Measurements from ENCODE around the gene MSH5. TPM values are rescaled to one million over a fixed set of nuclear protein-coding genes. Genes with fewer than 3 reads are reported as not detected.

The MSH5 gene
- total and polyA plus RNA-seq, 2 experiments from 2014 or later: 12.1 to 23.9 TPM

DNA sequence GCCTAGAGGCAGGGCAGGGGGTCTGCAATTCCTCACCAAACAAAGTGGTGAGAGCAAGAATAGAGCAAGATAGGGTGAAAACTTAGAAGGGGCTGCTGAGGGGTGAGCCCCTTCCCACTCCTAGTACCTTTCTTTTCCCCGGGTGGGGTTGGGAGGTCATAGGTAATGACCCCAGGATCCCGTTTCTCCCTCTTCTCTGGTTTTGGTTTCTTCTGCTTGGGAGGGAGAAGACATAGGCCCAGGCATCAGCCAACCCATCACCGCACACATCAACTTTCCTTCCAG lies 52.2 kb downstream of the MSH5 start:
- no peak overlapping the region for H3K4me3 Mint-ChIP-seq
- Histone ChIP-seq H2AFZ (no peak overlapping the region), H3K79me2 (replicated peaks; ENCODE audit: insufficient read depth) (peaks cover 22% of the 10 kb centered on the region), H3K27me3 (ENCODE audit: insufficient read depth) (no peaks in the 10 kb centered on the region), H3K27ac (ENCODE audit: low read depth) (no peak overlapping the region), H3K4me1 (ENCODE audit: insufficient read depth) (no peaks in the 10 kb centered on the region; the same call in 1 of the 2 replicates), H3K36me3 (ENCODE audit: insufficient read depth) (peaks cover 17% of the 10 kb centered on the region), H3F3A (replicated peaks; ENCODE audit: low read depth) (peaks cover 19% of the 10 kb centered on the region), H4K20me1 (replicated peaks; ENCODE audit: insufficient read depth) (peaks cover 5% of the 10 kb centered on the region; the same call in 1 of the 2 replicates), H3K4me3 (no peak overlapping the region), H3K4me2 (no peak overlapping the region), H3K9me2 (ENCODE audit: insufficient read depth) (no peaks in the 10 kb centered on the region)
- H3K27ac Mint-ChIP-seq: no peak overlapping the region
- DNase-seq (ENCODE audit: low spot score): no peak
- H3K4me1 Mint-ChIP-seq: peaks cover 9% of the 10 kb centered on the region
- H3K27me3 Mint-ChIP-seq (ENCODE audit: insufficient read depth, low read depth, poor library complexity): peaks cover 15% of the 10 kb centered on the region
- H3K36me3 Mint-ChIP-seq (ENCODE audit: low read depth): peaks cover 47% of the 10 kb centered on the region
- H3K9me3 Mint-ChIP-seq: no peaks in the 10 kb centered on the region
- TF ChIP-seq POLR2AphosphoS5 (IDR thresholded peaks at IDR 0.05; ENCODE audit: low read depth) (no peak), STAT1 (IDR thresholded peaks at IDR 0.05; ENCODE audit: unreplicated experiment) (no peak), NANOG (IDR thresholded peaks at IDR 0.05; ENCODE audit: borderline replicate concordance) (no peak), EZH2phosphoT487 (IDR thresholded peaks at IDR 0.05; ENCODE audit: unreplicated experiment) (no peak), ZNF114 (CRISPR knock-in tag; IDR thresholded peaks at IDR 0.05) (no peak), EZH2 (IDR thresholded peaks at IDR 0.05; ENCODE audit: low read depth, unreplicated experiment) (no peak), JUNB (IDR thresholded peaks at IDR 0.05; ENCODE audit: unreplicated experiment) (no peak), ZNF331 (CRISPR knock-in tag; IDR thresholded peaks at IDR 0.05; ENCODE audit: low read depth) (no peak), CREB1 (CRISPR knock-in tag; IDR thresholded peaks at IDR 0.05; ENCODE audit: low read depth) (no peak)
- TF ChIP-seq, protein P1, sequence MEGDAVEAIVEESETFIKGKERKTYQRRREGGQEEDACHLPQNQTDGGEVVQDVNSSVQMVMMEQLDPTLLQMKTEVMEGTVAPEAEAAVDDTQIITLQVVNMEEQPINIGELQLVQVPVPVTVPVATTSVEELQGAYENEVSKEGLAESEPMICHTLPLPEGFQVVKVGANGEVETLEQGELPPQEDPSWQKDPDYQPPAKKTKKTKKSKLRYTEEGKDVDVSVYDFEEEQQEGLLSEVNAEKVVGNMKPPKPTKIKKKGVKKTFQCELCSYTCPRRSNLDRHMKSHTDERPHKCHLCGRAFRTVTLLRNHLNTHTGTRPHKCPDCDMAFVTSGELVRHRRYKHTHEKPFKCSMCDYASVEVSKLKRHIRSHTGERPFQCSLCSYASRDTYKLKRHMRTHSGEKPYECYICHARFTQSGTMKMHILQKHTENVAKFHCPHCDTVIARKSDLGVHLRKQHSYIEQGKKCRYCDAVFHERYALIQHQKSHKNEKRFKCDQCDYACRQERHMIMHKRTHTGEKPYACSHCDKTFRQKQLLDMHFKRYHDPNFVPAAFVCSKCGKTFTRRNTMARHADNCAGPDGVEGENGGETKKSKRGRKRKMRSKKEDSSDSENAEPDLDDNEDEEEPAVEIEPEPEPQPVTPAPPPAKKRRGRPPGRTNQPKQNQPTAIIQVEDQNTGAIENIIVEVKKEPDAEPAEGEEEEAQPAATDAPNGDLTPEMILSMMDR (conservative IDR thresholded peaks at IDR 0.05; ENCODE audit: low read depth in 2 of 2): no peak
- TF ChIP-seq, protein P2, sequence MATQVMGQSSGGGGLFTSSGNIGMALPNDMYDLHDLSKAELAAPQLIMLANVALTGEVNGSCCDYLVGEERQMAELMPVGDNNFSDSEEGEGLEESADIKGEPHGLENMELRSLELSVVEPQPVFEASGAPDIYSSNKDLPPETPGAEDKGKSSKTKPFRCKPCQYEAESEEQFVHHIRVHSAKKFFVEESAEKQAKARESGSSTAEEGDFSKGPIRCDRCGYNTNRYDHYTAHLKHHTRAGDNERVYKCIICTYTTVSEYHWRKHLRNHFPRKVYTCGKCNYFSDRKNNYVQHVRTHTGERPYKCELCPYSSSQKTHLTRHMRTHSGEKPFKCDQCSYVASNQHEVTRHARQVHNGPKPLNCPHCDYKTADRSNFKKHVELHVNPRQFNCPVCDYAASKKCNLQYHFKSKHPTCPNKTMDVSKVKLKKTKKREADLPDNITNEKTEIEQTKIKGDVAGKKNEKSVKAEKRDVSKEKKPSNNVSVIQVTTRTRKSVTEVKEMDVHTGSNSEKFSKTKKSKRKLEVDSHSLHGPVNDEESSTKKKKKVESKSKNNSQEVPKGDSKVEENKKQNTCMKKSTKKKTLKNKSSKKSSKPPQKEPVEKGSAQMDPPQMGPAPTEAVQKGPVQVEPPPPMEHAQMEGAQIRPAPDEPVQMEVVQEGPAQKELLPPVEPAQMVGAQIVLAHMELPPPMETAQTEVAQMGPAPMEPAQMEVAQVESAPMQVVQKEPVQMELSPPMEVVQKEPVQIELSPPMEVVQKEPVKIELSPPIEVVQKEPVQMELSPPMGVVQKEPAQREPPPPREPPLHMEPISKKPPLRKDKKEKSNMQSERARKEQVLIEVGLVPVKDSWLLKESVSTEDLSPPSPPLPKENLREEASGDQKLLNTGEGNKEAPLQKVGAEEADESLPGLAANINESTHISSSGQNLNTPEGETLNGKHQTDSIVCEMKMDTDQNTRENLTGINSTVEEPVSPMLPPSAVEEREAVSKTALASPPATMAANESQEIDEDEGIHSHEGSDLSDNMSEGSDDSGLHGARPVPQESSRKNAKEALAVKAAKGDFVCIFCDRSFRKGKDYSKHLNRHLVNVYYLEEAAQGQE (IDR thresholded peaks at IDR 0.05; ENCODE audit: unreplicated experiment): no peak
- TF ChIP-seq, protein P3, sequence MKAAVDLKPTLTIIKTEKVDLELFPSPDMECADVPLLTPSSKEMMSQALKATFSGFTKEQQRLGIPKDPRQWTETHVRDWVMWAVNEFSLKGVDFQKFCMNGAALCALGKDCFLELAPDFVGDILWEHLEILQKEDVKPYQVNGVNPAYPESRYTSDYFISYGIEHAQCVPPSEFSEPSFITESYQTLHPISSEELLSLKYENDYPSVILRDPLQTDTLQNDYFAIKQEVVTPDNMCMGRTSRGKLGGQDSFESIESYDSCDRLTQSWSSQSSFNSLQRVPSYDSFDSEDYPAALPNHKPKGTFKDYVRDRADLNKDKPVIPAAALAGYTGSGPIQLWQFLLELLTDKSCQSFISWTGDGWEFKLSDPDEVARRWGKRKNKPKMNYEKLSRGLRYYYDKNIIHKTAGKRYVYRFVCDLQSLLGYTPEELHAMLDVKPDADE (IDR thresholded peaks at IDR 0.05): no peak
- TF ChIP-seq, protein P4, sequence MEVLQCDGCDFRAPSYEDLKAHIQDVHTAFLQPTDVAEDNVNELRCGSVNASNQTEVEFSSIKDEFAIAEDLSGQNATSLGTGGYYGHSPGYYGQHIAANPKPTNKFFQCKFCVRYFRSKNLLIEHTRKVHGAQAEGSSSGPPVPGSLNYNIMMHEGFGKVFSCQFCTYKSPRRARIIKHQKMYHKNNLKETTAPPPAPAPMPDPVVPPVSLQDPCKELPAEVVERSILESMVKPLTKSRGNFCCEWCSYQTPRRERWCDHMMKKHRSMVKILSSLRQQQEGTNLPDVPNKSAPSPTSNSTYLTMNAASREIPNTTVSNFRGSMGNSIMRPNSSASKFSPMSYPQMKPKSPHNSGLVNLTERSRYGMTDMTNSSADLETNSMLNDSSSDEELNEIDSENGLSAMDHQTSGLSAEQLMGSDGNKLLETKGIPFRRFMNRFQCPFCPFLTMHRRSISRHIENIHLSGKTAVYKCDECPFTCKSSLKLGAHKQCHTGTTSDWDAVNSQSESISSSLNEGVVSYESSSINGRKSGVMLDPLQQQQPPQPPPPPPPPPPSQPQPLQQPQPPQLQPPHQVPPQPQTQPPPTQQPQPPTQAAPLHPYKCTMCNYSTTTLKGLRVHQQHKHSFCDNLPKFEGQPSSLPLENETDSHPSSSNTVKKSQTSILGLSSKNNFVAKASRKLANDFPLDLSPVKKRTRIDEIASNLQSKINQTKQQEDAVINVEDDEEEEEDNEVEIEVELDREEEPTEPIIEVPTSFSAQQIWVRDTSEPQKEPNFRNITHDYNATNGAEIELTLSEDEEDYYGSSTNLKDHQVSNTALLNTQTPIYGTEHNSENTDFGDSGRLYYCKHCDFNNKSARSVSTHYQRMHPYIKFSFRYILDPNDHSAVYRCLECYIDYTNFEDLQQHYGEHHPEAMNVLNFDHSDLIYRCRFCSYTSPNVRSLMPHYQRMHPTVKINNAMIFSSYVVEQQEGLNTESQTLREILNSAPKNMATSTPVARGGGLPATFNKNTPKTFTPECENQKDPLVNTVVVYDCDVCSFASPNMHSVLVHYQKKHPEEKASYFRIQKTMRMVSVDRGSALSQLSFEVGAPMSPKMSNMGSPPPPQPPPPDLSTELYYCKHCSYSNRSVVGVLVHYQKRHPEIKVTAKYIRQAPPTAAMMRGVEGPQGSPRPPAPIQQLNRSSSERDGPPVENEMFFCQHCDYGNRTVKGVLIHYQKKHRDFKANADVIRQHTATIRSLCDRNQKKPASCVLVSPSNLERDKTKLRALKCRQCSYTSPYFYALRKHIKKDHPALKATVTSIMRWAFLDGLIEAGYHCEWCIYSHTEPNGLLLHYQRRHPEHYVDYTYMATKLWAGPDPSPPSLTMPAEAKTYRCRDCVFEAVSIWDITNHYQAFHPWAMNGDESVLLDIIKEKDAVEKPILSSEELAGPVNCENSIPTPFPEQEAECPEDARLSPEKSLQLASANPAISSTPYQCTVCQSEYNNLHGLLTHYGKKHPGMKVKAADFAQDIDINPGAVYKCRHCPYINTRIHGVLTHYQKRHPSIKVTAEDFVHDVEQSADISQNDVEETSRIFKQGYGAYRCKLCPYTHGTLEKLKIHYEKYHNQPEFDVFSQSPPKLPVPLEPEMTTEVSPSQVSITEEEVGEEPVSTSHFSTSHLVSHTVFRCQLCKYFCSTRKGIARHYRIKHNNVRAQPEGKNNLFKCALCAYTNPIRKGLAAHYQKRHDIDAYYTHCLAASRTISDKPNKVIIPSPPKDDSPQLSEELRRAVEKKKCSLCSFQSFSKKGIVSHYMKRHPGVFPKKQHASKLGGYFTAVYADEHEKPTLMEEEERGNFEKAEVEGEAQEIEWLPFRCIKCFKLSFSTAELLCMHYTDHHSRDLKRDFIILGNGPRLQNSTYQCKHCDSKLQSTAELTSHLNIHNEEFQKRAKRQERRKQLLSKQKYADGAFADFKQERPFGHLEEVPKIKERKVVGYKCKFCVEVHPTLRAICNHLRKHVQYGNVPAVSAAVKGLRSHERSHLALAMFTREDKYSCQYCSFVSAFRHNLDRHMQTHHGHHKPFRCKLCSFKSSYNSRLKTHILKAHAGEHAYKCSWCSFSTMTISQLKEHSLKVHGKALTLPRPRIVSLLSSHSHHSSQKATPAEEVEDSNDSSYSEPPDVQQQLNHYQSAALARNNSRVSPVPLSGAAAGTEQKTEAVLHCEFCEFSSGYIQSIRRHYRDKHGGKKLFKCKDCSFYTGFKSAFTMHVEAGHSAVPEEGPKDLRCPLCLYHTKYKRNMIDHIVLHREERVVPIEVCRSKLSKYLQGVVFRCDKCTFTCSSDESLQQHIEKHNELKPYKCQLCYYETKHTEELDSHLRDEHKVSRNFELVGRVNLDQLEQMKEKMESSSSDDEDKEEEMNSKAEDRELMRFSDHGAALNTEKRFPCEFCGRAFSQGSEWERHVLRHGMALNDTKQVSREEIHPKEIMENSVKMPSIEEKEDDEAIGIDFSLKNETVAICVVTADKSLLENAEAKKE (CRISPR knock-in tag; IDR thresholded peaks at IDR 0.05): no peak
- no peak for ATAC-seq
